NCI-H2029 (cell line): ENCODE data around the gene HTRA1.

Experiments
- DNase-seq: peaks from one replicate; lab custom pipeline; 2025; lab: John Stamatoyannopoulos, UW

Gene HTRA1

GRCh38 chr10:122516734-122517133, 55.4 kb downstream of the HTRA1 start:
- no peak for DNase-seq

- DNase-seq: no peak
These were observed 57.8 kb downstream of the HTRA1 start for GRCh38 chr10:122519144-122519543.

- no peak for DNase-seq
These were observed 58.5 kb downstream of the HTRA1 start for GRCh38 chr10:122519873-122520272.

- no peak for DNase-seq
These were observed 59.7 kb downstream of the HTRA1 start for GRCh38 chr10:122521011-122521410.

- DNase-seq: no peak
These were observed 63.5 kb downstream of the HTRA1 start for GRCh38 chr10:122524811-122525210.

GRCh38 chr10:122525788-122526187, 64.4 kb downstream of the HTRA1 start:
- DNase-seq: no peak

- DNase-seq: no peak
These were observed 65.5 kb downstream of the HTRA1 start for GRCh38 chr10:122526892-122527291.

GRCh38 chr10:122530177-122530576, 68.8 kb downstream of the HTRA1 start:
- no peak for DNase-seq

GRCh38 chr10:122531261-122531660, 69.9 kb downstream of the HTRA1 start:
- no peak for DNase-seq

GRCh38 chr10:122531939-122532338, 70.6 kb downstream of the HTRA1 start:
- DNase-seq: peak; percentile 3

- DNase-seq: no peak
These were observed 71.4 kb downstream of the HTRA1 start for GRCh38 chr10:122532601-122533296.

GRCh38 chr10:122537545-122537944, 76.2 kb downstream of the HTRA1 start:
- DNase-seq: no peak

GRCh38 chr10:122541541-122542002, 80.2 kb downstream of the HTRA1 start:
- no peak for DNase-seq

GRCh38 chr10:122543676-122544445, 82.5 kb downstream of the HTRA1 start:
- no peak for DNase-seq

GRCh38 chr10:122544493-122544892, 83.1 kb downstream of the HTRA1 start:
- no peak for DNase-seq

- no peak for DNase-seq
These were observed 84.9 kb downstream of the HTRA1 start for GRCh38 chr10:122546242-122546641.

GRCh38 chr10:122548407-122549085, 87.2 kb downstream of the HTRA1 start:
- no peak for DNase-seq

- no peak for DNase-seq
These were observed 88.3 kb downstream of the HTRA1 start for GRCh38 chr10:122549636-122550035.

- no peak for DNase-seq
These were observed 89.1 kb downstream of the HTRA1 start for GRCh38 chr10:122550427-122550826.

GRCh38 chr10:122550983-122551382, 89.6 kb downstream of the HTRA1 start:
- DNase-seq: no peak

GRCh38 chr10:122551450-122551849, 90.1 kb downstream of the HTRA1 start:
- no peak for DNase-seq

- no peak for DNase-seq
These were observed 92.0 kb downstream of the HTRA1 start for GRCh38 chr10:122553341-122553740.
